Ovary (tissue), 3 donors: ENCODE results near the gene ADAM10.

ENCODE experiments used
- EP300 ChIP-seq: sonication (generic); formaldehyde crosslinking; IDR thresholded peaks from one replicate; pipeline ENCODE4 v1.6.1; 2017; ENCODE audit warnings: antibody characterized with exemption
- TF ChIP-seq, protein P1 (sequence below), 3 donors: fragments of 450-650 bp in 2 of 3; fragments of 200-600 bp in 1 of 3; IDR thresholded peaks; one replicate each; pipeline versions ENCODE4 v1.5.1 to v1.8.0; 2016 to 2022; ENCODE audit warnings: antibody characterized with exemption in 3 of 3, mild to moderate bottlenecking in 1 of 3
- donor health status: DM: no; HTN: no; CAD: no.

DNA sequence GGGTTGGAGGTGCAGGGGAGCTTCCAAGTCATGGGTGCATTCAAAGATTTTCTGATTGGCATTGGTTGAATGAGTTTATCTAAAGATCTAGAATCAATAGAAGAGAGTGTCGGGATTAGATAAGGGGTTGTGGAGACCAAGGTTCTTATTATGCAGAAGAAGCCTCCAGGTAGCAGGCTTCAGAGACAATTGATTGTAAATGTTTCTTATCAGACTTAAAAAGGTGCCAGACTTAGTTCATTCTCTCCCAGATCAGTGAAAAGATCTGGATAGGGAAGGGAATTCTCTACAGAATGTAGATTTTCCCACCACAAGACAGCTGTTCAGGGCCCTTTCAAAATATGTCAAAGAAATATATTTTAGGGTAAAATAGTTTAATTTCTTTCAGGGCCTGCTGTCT is 188.2 kb downstream of the ADAM10 start:
- TF ChIP-seq, protein P1, sequence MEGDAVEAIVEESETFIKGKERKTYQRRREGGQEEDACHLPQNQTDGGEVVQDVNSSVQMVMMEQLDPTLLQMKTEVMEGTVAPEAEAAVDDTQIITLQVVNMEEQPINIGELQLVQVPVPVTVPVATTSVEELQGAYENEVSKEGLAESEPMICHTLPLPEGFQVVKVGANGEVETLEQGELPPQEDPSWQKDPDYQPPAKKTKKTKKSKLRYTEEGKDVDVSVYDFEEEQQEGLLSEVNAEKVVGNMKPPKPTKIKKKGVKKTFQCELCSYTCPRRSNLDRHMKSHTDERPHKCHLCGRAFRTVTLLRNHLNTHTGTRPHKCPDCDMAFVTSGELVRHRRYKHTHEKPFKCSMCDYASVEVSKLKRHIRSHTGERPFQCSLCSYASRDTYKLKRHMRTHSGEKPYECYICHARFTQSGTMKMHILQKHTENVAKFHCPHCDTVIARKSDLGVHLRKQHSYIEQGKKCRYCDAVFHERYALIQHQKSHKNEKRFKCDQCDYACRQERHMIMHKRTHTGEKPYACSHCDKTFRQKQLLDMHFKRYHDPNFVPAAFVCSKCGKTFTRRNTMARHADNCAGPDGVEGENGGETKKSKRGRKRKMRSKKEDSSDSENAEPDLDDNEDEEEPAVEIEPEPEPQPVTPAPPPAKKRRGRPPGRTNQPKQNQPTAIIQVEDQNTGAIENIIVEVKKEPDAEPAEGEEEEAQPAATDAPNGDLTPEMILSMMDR (IDR thresholded peaks at IDR 0.05) = no peak
- TF ChIP-seq EP300 = no peak
